K562 (cell line): ENCODE data around the gene FFAR1. TPM values are rescaled to one million over a fixed set of nuclear protein-coding genes. Genes with fewer than 3 reads are reported as not detected.

Source experiments
- ATAC-seq: fragments of 200-7000 bp; cut with Tn5 transposase; 3 replicates; pipeline ENCODE4 v1.9.1; 2020; ENCODE audit warnings: moderate library complexity
- BruUV-seq: library from RNA; stranded (reverse); fragments of 400-500 nt; replicated peaks from 2 replicates; lab custom pipeline; 2021; lab: Mats Ljungman, UMichigan
- CTCF ChIA-PET: fragments of 300-600 bp; formaldehyde crosslinking; extraction: SDS; loops from one replicate; lab custom pipeline; 2021; ENCODE audit warnings: low intra/inter-chr PET ratio; lab: Yijun Ruan, JAX
- POLR2A ChIA-PET: fragments of 300-600, 350-650 bp; sonication (Branson Sonifier 250); formaldehyde crosslinking; extraction: SDS; loops from one replicate; lab custom pipeline; 2021; ENCODE audit warnings: antibody characterized with exemption, inconsistent platforms; lab: Yijun Ruan, JAX
- DNase-seq, 4 experiments: peaks; one replicate each; pipeline versions ENCODE4 v3.0.0 to v3.0.0-alpha.2; 2011 to 2018; ENCODE audit warnings: low spot score in 3 of 4, mixed read lengths in 3 of 4; ENCODE audit errors: extremely low read depth in 1 of 4
- FAIRE-seq: peaks from 2 replicates; lab custom pipeline; 2011; peaks lifted over from hg19 to GRCh38; lab: Jason Lieb, UNC
- H2AFZ ChIP-seq: 2 replicates; pipeline ENCODE4 v1.6.0; 2011; ENCODE audit warnings: low read depth, low read length, control low read depth, inconsistent platforms
- H3K27ac ChIP-seq: fragments of 200-600 bp; 3 replicates; pipeline ENCODE4 v1.8.0; 2011; ENCODE audit warnings: low read depth, mild to moderate bottlenecking, control low read depth, inconsistent platforms, low read length, moderate library complexity, mixed read lengths; ENCODE audit errors: extremely low read depth
- H3K27me3 ChIP-seq, 2 experiments: fragments of 300-600 bp in 1 of 2; 2 replicates in 1 of 2; 3 replicates in 1 of 2; pipeline versions ENCODE4 v1.6.0 to v1.8.0; 2011; ENCODE audit warnings: inconsistent platforms in 2 of 2, low read length in 2 of 2, mild to moderate bottlenecking in 1 of 2, mixed read lengths in 1 of 2, moderate library complexity in 1 of 2; ENCODE audit not compliant: control insufficient read depth in 2 of 2, insufficient read depth in 2 of 2
- H3K36me3 ChIP-seq: fragments of 300-600 bp; 3 replicates; pipeline ENCODE4 v1.8.0; 2011; ENCODE audit warnings: mild to moderate bottlenecking, low read length, inconsistent platforms; ENCODE audit not compliant: control insufficient read depth, insufficient read depth
- H3K4me1 ChIP-seq, 2 experiments: fragments of 200-600 bp in 1 of 2; replicated peaks in 1 of 2; 2 replicates in 1 of 2; 3 replicates in 1 of 2; pipeline versions ENCODE4 v1.5.1 to v1.8.0; 2011; ENCODE audit warnings: inconsistent platforms in 2 of 2, low read length in 2 of 2, mild to moderate bottlenecking in 1 of 2, mixed read lengths in 1 of 2, moderate library complexity in 1 of 2; ENCODE audit not compliant: control insufficient read depth in 2 of 2, insufficient read depth in 2 of 2
- H3K4me2 ChIP-seq: 2 replicates; pipeline ENCODE4 v1.6.1; 2011; ENCODE audit warnings: low read length, control low read depth, inconsistent platforms, mixed read lengths; ENCODE audit not compliant: insufficient read depth
- H3K4me3 ChIP-seq: fragments of 200-600 bp; sonication (generic), shearing (Covaris generic); 2 replicates; pipeline ENCODE4 v1.5.1; 2016; ENCODE audit warnings: control low read depth, inconsistent platforms
- H3K79me2 ChIP-seq: fragments of 200-600 bp; 3 replicates; pipeline ENCODE4 v1.8.0; 2011; ENCODE audit warnings: low read length, inconsistent platforms; ENCODE audit not compliant: control insufficient read depth, insufficient read depth
- H3K9ac ChIP-seq, 2 experiments: 2 replicates each; pipeline versions ENCODE4 v1.6.0 to v1.6.1; 2011; ENCODE audit warnings: low read depth in 2 of 2, low read length in 2 of 2, control low read depth in 1 of 2, inconsistent platforms in 1 of 2, mild to moderate bottlenecking in 1 of 2, mixed read lengths in 1 of 2; ENCODE audit not compliant: insufficient read depth in 1 of 2
- H3K9me1 ChIP-seq: one replicate; pipeline ENCODE4 v1.6.0; 2011; ENCODE audit warnings: inconsistent platforms, mild to moderate bottlenecking, low read length, moderate library complexity; ENCODE audit not compliant: control insufficient read depth, insufficient read depth
- H3K9me3 ChIP-seq: replicated peaks from 2 replicates; pipeline ENCODE4 v1.5.1; 2011; ENCODE audit warnings: low read depth, low read length, inconsistent platforms; ENCODE audit not compliant: control insufficient read depth, insufficient read depth
- H4K20me1 ChIP-seq: replicated peaks from 2 replicates; pipeline ENCODE4 v1.6.1; 2011; ENCODE audit warnings: low read length, inconsistent platforms, mixed read lengths; ENCODE audit not compliant: control insufficient read depth, insufficient read depth
- CHD1 ChIP-seq: fragments of 200-600 bp; sonication (generic); IDR thresholded peaks from one replicate; pipeline ENCODE4 v1.6.1; 2012; ENCODE audit warnings: mild to moderate bottlenecking, moderate library complexity, low read length, inconsistent platforms
- DPF2 ChIP-seq: fragments of 450-650 bp; IDR thresholded peaks from 2 replicates; pipeline ENCODE4 v1.6.1; 2016
- HDAC2 ChIP-seq: fragments of 450-650 bp; IDR thresholded peaks from 2 replicates; pipeline ENCODE4 v1.6.1; 2016; ENCODE audit warnings: mild to moderate bottlenecking
- HMGN3 ChIP-seq: IDR thresholded peaks from 2 replicates; pipeline ENCODE4 v1.6.1; 2011; ENCODE audit warnings: borderline replicate concordance, low read depth, mild to moderate bottlenecking, mixed read lengths, low read length; ENCODE audit not compliant: insufficient read length; ENCODE audit errors: extremely low read depth
- KDM4B ChIP-seq, 2 experiments: fragments of 450-650 bp in 1 of 2; sonication (generic) in 1 of 2; IDR thresholded peaks; 2 replicates each; pipeline ENCODE4 v1.6.1; 2016 to 2017; ENCODE audit warnings: borderline replicate concordance in 2 of 2, antibody characterized with exemption in 1 of 2, low read depth in 1 of 2, mild to moderate bottlenecking in 1 of 2
- MXI1 ChIP-seq: IDR thresholded peaks from 2 replicates; pipeline ENCODE4 v1.6.1; 2011; ENCODE audit warnings: low read depth, mild to moderate bottlenecking, improper control_type of control experiment, low read length
- NR3C1 ChIP-seq: sonication (generic); formaldehyde crosslinking; IDR thresholded peaks from 2 replicates; pipeline ENCODE4 v1.8.1; 2022; ENCODE audit warnings: missing genetic modification reagents
- POU5F1 ChIP-seq: fragments of 150-350 bp; IDR thresholded peaks from 2 replicates; pipeline ENCODE4 v1.6.1; 2014; ENCODE audit warnings: borderline replicate concordance, low read length, low read depth, mild to moderate bottlenecking; ENCODE audit not compliant: partially characterized antibody
- RBBP5 ChIP-seq: fragments of 200-600 bp; sonication (generic); IDR thresholded peaks from 2 replicates; pipeline ENCODE4 v1.6.1; 2012; ENCODE audit warnings: borderline replicate concordance, mild to moderate bottlenecking, low read length, control low read depth, inconsistent platforms; ENCODE audit not compliant: insufficient read depth, poor library complexity, severe bottlenecking
- TGIF2 ChIP-seq: sonication (generic); formaldehyde crosslinking; IDR thresholded peaks from 2 replicates; pipeline ENCODE4 v1.8.1; 2022; ENCODE audit warnings: mild to moderate bottlenecking, missing genetic modification reagents, moderate library complexity
- ZNF165 ChIP-seq: fragments of 250-450 bp; sonication (Bioruptor Pico); IDR thresholded peaks from 2 replicates; pipeline ENCODE4 v1.4.0; 2020; ENCODE audit warnings: borderline replicate concordance
- ZNF764 ChIP-seq: fragments of 250-450 bp; sonication (Bioruptor Pico); IDR thresholded peaks from 2 replicates; pipeline ENCODE4 v1.4.0; 2020; ENCODE audit warnings: low read depth, mild to moderate bottlenecking, moderate library complexity
- WGBS: fragments of 100-300 bp; shearing (Covaris generic); methylation state at CpG from one replicate; pipeline ENCODE4 v1.1.6; 2016; ENCODE audit warnings: low coverage, mixed read lengths; ENCODE audit not compliant: insufficient coverage; ENCODE audit errors: missing lambda C conversion rate; 5-methylcytosine and 5-hydroxymethylcytosine counted together
- in situ Hi-C: fragments of 300-500 bp; cut with MboI; formaldehyde crosslinking; loops from 4 replicates; pipeline ENCODE4 v1.15.0; 2018; ENCODE audit warnings: inconsistent platforms, mixed read lengths
- intact Hi-C: fragments of 100-400 bp; cut with micrococcal nuclease; formaldehyde crosslinking; loops from 2 replicates; pipeline ENCODE4 v1.14.2; 2022
- polyA plus RNA-seq, 8 experiments: library from polyadenylated mRNA; depleted of rRNA in 4 of 8; stranded (reverse) in 5 of 8; unstranded in 3 of 8; fragments of >200 nt; fragmentation: Nextera tagmentation in 2 of 8; fragmentation: Illumina TruSeq in 1 of 8; extraction: Ambion mirVana in 2 of 8; extraction: Trizol in 1 of 8; gene quantifications; 2 replicates each; pipeline versions ENCODE4 v1.2.1 to v1.2.3, GENCODE V29; 2011 to 2014; ENCODE audit warnings: inconsistent platforms in 1 of 8, missing spikeins in 1 of 8
- total RNA-seq, 7 experiments: library from RNA; depleted of rRNA in 6 of 7; stranded (reverse); fragments of >200 nt in 6 of 7; fragmentation: Illumina TruSeq in 2 of 7; extraction: Trizol in 2 of 7; gene quantifications; 2 replicates each; pipeline versions ENCODE4 v1.2.1 to v1.2.3, GENCODE V29; 2011 to 2021; ENCODE audit warnings: low replicate concordance in 1 of 7
- TF ChIP-seq, protein P1 (sequence below): fragments of 250-450 bp; sonication (Bioruptor Pico); IDR thresholded peaks from 2 replicates; pipeline ENCODE4 v1.4.0; 2020; ENCODE audit warnings: borderline replicate concordance
- TF ChIP-seq, protein P2 (sequence below): fragments of 200-800 bp; sonication (Bioruptor generic); IDR thresholded peaks from 2 replicates; pipeline ENCODE4 v1.6.1; 2017; ENCODE audit warnings: missing genetic modification characterization, missing compliant biosample characterization

Gene FFAR1
- total and polyA plus RNA-seq, 9 of the 15 experiments (the other 6 are each of a cell fraction or from before 2014, with no cell fraction given) = not detected

DNA sequence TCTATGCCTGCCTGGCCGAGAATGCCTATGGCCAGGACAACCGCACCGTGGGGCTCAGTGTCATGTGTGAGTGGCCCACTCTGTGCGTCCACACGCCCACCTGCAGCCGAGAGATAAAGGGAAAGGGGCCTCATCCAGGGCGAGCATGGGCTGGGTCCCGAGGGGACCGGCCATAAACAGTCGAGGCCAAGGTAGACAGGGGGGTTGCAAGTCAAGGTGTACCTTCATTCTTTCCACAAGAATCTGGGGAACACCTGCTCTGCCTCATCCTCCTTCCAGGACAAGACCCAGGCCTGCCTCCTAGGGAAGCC lies 47.4 kb upstream of the FFAR1 start:
- H2AFZ ChIP-seq = peak overlapping the region; percentile 76
- peak overlapping the region; percentile 68 for H3K27ac ChIP-seq
- ChIA-PET POLR2A (interaction anchor here (1.0 to 2.1 kb wide), 2 partner anchors 9 to 21 kb away, joined by 3 to 7 read pairs; partner anchors contain the start of gene MAG), CTCF (no interaction called here)
- DNase-seq (peak in 2 of 4 experiments; percentile 41 to 64), ATAC-seq (no peak), FAIRE-seq (no peak)
- H3K4me2 ChIP-seq = peak overlapping the region; percentile 72
- peaks cover 9% of the 10 kb centered on the region for H3K9me1 ChIP-seq
- no peaks in the 10 kb centered on the region for H3K79me2 ChIP-seq
- H3K36me3 ChIP-seq = no peaks in the 10 kb centered on the region
- intact Hi-C loops = no loop called here
- H3K4me1 ChIP-seq = peaks cover 56 to 70% of the 10 kb centered on the region in 2 experiments
- H4K20me1 ChIP-seq = no peaks in the 10 kb centered on the region
- in situ Hi-C loops = no loop called here
- BruUV-seq = TSS peak; percentile 82
- H3K4me3 ChIP-seq = peak overlapping the region; percentile 37
- H3K9ac ChIP-seq = peak overlapping the region; percentile 40 to 88; a peak in 3 of 4 replicates
- 14% methylated on average over 9 of the region's 10 CpGs for WGBS
- no peaks in the 10 kb centered on the region for H3K9me3 ChIP-seq
- H3K27me3 ChIP-seq = no peaks in the 10 kb centered on the region; a peak in 1 of 5 replicates
- TF ChIP-seq RBBP5 (no peak), DPF2 (peak; percentile 27; the same call in 1 of the 2 replicates), CHD1 (no peak), ZNF165 (CRISPR knock-in tag) (no peak), ZNF764 (CRISPR knock-in tag) (no peak), HMGN3 (no peak), KDM4B (IDR thresholded peaks at IDR 0.05; ENCODE audit: borderline replicate concordance in 2 of 2, low read depth in 1 of 2) (no peak), MXI1 (no peak), TGIF2 (CRISPR knock-in tag) (no peak), POU5F1 (no peak), NR3C1 (no peak), HDAC2 (0 out of 2 replicates have a peak, but pooled peaks have one; percentile 30)
- TF ChIP-seq, protein P1, sequence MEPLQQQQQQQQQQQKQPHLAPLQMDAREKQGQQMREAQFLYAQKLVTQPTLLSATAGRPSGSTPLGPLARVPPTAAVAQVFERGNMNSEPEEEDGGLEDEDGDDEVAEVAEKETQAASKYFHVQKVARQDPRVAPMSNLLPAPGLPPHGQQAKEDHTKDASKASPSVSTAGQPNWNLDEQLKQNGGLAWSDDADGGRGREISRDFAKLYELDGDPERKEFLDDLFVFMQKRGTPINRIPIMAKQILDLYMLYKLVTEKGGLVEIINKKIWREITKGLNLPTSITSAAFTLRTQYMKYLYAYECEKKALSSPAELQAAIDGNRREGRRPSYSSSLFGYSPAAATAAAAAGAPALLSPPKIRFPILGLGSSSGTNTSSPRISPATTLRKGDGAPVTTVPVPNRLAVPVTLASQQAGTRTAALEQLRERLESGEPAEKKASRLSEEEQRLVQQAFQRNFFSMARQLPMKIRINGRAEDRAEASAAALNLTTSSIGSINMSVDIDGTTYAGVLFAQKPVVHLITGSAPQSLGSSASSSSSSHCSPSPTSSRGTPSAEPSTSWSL (CRISPR knock-in tag) = no peak
- TF ChIP-seq, protein P2, sequence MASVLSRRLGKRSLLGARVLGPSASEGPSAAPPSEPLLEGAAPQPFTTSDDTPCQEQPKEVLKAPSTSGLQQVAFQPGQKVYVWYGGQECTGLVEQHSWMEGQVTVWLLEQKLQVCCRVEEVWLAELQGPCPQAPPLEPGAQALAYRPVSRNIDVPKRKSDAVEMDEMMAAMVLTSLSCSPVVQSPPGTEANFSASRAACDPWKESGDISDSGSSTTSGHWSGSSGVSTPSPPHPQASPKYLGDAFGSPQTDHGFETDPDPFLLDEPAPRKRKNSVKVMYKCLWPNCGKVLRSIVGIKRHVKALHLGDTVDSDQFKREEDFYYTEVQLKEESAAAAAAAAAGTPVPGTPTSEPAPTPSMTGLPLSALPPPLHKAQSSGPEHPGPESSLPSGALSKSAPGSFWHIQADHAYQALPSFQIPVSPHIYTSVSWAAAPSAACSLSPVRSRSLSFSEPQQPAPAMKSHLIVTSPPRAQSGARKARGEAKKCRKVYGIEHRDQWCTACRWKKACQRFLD (CRISPR knock-in tag) = 0 out of 2 replicates have a peak, but pooled peaks have one; percentile 34
